Measurements from ENCODE around the gene SEC63.

GRCh38 chr6:107818272-107818671 lies 139.7 kb downstream of the SEC63 start:
- TF ChIP-seq, protein P1, sequence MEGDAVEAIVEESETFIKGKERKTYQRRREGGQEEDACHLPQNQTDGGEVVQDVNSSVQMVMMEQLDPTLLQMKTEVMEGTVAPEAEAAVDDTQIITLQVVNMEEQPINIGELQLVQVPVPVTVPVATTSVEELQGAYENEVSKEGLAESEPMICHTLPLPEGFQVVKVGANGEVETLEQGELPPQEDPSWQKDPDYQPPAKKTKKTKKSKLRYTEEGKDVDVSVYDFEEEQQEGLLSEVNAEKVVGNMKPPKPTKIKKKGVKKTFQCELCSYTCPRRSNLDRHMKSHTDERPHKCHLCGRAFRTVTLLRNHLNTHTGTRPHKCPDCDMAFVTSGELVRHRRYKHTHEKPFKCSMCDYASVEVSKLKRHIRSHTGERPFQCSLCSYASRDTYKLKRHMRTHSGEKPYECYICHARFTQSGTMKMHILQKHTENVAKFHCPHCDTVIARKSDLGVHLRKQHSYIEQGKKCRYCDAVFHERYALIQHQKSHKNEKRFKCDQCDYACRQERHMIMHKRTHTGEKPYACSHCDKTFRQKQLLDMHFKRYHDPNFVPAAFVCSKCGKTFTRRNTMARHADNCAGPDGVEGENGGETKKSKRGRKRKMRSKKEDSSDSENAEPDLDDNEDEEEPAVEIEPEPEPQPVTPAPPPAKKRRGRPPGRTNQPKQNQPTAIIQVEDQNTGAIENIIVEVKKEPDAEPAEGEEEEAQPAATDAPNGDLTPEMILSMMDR (conservative IDR thresholded peaks at IDR 0.05; ENCODE audit: low read length) = no peak
- TF ChIP-seq EZH2phosphoT487 (IDR thresholded peaks at IDR 0.05; ENCODE audit: borderline replicate concordance, low read depth, low read length) = no peak
